Brain microvascular endothelial cell (primary cell): ENCODE data around the gene THBD.

ENCODE experiments used
- DNase-seq: peaks from one replicate; pipeline ENCODE4 v3.0.0-alpha.2; 2020
- H3K27ac ChIP-seq: fragments of 250-450 bp; sonication (Bioruptor Pico); 2 replicates; pipeline ENCODE4 v1.5.1; 2020; ENCODE audit warnings: mild to moderate bottlenecking, moderate library complexity
- H3K27me3 ChIP-seq: fragments of 250-450 bp; sonication (Bioruptor Pico); replicated peaks from 2 replicates; pipeline ENCODE4 v1.5.1; 2020; ENCODE audit warnings: mild to moderate bottlenecking
- H3K36me3 ChIP-seq: fragments of 250-450 bp; sonication (Bioruptor Pico); replicated peaks from 2 replicates; pipeline ENCODE4 v1.5.1; 2020; ENCODE audit warnings: mild to moderate bottlenecking
- H3K4me3 ChIP-seq: 2 replicates; pipeline ENCODE4 v1.5.1; 2011; ENCODE audit warnings: low read depth, mild to moderate bottlenecking, control low read depth, low read length, moderate library complexity
- CTCF ChIP-seq: IDR thresholded peaks from 2 replicates; pipeline ENCODE4 v1.5.1; 2011; ENCODE audit warnings: low read depth, mild to moderate bottlenecking, moderate library complexity, low read length, control low read depth, inconsistent platforms; ENCODE audit errors: missing control alignments
- in situ Hi-C: cut with HindIII; loops from 2 replicates; pipeline ENCODE4 v1.10.0; 2017; ENCODE audit warnings: low sequenced_read_pairs, low pct_ligation_motif_present

THBD gene

GRCh38 chr20:23086056-23086566, 36.6 kb upstream of the THBD start, which contains the start of gene CD93:
TSS of gene CD93 (minus strand) at chr20:23086324. CDS start at chr20:23086192, 132 bp downstream.
- DNase-seq, result peak; percentile 58
- H3K4me3 ChIP-seq, result no peak within 1 kb of the TSS
- no peak for TF ChIP-seq CTCF

GRCh38 chr20:23085436-23086055, 36.1 kb upstream of the THBD start:
- in situ Hi-C loops, result no loop called here
- peak overlapping the region; percentile 46 for H3K27ac ChIP-seq

More at GRCh38 chr20:23086056-23086566, 36.6 kb upstream of the THBD start, which contains the start of gene CD93:
- Histone ChIP-seq H3K27me3 (no peaks in the 10 kb centered on the region), H3K36me3 (no peaks in the 10 kb centered on the region), H3K27ac (peak within 1 kb of the TSS; percentile 46)
- in situ Hi-C loops, result no loop called here

GRCh38 chr20:23084845-23085365, 35.4 kb upstream of the THBD start:
- Histone ChIP-seq H3K27ac (no peak overlapping the region), H3K4me3 (no peak overlapping the region)
- no peak for TF ChIP-seq CTCF

More at GRCh38 chr20:23085436-23086055, 36.1 kb upstream of the THBD start:
- TF ChIP-seq CTCF, result no peak
- no peaks in the 10 kb centered on the region for H3K27me3 ChIP-seq
- H3K36me3 ChIP-seq, result no peaks in the 10 kb centered on the region
- H3K4me3 ChIP-seq, result no peak overlapping the region
- no peak for DNase-seq

GRCh38 chr20:23084282-23084844, 34.9 kb upstream of the THBD start:
- H3K36me3 ChIP-seq, result no peaks in the 10 kb centered on the region
- no peak overlapping the region for H3K27ac ChIP-seq
- DNase-seq, result no peak
- TF ChIP-seq CTCF, result no peak
- H3K27me3 ChIP-seq, result no peaks in the 10 kb centered on the region
- no peak overlapping the region for H3K4me3 ChIP-seq
- in situ Hi-C loops, result no loop called here

More at GRCh38 chr20:23084845-23085365, 35.4 kb upstream of the THBD start:
- DNase-seq, result no peak
- no peaks in the 10 kb centered on the region for H3K27me3 ChIP-seq
- H3K36me3 ChIP-seq, result no peaks in the 10 kb centered on the region
- in situ Hi-C loops, result no loop called here

GRCh38 chr20:23083553-23084220, 34.2 kb upstream of the THBD start:
- no peak for DNase-seq
- no peaks in the 10 kb centered on the region for H3K36me3 ChIP-seq
- no peak overlapping the region for H3K27ac ChIP-seq
- no peak for TF ChIP-seq CTCF
- no peaks in the 10 kb centered on the region for H3K27me3 ChIP-seq
- H3K4me3 ChIP-seq, result no peak overlapping the region
- in situ Hi-C loops, result no loop called here
